Measurements from ENCODE around the gene A2M. TPM values are rescaled to one million over a fixed set of nuclear protein-coding genes. Genes with fewer than 3 reads are reported as not detected.
A peak's percentile ranks its signal among the peaks of the same experiment; 100 is the strongest.

A2M gene
- total RNA-seq, 1 donor from 2014 or later: 1.1 TPM

DNA sequence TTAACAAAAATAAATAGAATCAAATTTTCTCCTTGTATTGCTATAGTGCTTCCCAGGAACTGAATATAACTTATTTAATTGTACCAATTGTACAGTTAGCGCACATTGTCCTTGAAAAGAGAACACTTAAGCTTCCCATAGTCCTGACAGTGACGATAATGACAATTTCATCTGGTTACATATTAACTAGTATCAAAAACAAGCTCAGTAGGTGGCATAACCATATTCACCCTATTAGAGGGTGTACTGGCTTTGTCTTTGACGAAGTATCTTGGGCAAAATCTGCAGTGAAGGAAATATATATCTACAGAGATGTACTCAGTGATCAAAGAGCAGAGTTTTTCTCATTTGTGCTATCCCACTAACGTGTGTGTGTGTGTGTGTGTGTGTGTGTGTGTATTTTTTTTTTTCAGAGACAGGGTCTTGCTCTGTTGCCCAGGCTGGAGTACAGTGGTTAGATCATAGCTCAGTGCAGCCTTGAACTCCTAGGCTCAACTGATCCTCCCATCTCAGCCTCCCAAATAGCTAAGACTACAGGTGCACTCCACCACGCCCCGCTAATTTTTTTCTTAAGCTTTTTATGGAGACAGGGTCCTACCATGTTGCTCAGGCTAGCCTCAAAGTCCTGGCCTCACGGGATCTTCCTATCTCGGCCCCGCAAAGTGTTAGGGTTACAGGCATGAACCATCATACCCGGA lies 4.9 kb upstream of the A2M start:
- H3K27ac Mint-ChIP-seq: peak overlapping the region; percentile 57
- no peaks in the 10 kb centered on the region for H3K27me3 Mint-ChIP-seq
- no peak overlapping the region for H3K4me3 Mint-ChIP-seq (ENCODE audit: low read depth)
- H3K4me1 Mint-ChIP-seq (ENCODE audit: low read depth): peaks cover 30% of the 10 kb centered on the region
- no peak for DNase-seq (ENCODE audit: low spot score, unreplicated experiment)
- peaks cover 1% of the 10 kb centered on the region for H3K36me3 Mint-ChIP-seq (ENCODE audit: insufficient read depth)
- peaks cover 3% of the 10 kb centered on the region for H3K9me3 Mint-ChIP-seq (ENCODE audit: low read depth)
- TF ChIP-seq, protein P1, sequence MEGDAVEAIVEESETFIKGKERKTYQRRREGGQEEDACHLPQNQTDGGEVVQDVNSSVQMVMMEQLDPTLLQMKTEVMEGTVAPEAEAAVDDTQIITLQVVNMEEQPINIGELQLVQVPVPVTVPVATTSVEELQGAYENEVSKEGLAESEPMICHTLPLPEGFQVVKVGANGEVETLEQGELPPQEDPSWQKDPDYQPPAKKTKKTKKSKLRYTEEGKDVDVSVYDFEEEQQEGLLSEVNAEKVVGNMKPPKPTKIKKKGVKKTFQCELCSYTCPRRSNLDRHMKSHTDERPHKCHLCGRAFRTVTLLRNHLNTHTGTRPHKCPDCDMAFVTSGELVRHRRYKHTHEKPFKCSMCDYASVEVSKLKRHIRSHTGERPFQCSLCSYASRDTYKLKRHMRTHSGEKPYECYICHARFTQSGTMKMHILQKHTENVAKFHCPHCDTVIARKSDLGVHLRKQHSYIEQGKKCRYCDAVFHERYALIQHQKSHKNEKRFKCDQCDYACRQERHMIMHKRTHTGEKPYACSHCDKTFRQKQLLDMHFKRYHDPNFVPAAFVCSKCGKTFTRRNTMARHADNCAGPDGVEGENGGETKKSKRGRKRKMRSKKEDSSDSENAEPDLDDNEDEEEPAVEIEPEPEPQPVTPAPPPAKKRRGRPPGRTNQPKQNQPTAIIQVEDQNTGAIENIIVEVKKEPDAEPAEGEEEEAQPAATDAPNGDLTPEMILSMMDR (IDR thresholded peaks at IDR 0.05; ENCODE audit: unreplicated experiment): no peak

DNA sequence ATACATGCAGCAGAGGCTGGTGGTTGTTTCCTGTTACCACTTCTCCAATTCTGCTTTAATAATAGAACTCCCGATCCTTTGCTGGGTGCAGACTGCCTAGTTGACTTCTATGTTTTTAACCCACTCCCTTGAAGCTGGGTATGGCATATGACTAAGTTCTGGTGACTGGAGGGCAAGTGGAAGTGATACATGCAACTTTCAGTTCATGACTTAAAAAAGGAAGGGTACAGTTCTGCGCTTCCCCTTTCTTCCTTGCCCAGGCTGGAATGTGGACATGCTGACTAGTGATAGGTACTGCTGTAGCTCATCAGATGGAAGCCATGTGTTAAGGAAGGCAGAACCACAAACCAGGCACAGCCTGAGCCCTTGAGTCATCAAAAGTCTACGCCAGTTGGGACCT lies 2.4 kb upstream of the A2M start:
- Mint-ChIP-seq H3K4me3 (ENCODE audit: low read depth) (no peak overlapping the region), H3K27me3 (no peaks in the 10 kb centered on the region), H3K36me3 (ENCODE audit: insufficient read depth) (no peaks in the 10 kb centered on the region), H3K27ac (no peak overlapping the region), H3K4me1 (ENCODE audit: low read depth) (peaks cover 33% of the 10 kb centered on the region), H3K9me3 (ENCODE audit: low read depth) (no peaks in the 10 kb centered on the region)
- TF ChIP-seq, protein P1 (IDR thresholded peaks at IDR 0.05; ENCODE audit: unreplicated experiment): no peak
- no peak for DNase-seq (ENCODE audit: low spot score, unreplicated experiment)

DNA sequence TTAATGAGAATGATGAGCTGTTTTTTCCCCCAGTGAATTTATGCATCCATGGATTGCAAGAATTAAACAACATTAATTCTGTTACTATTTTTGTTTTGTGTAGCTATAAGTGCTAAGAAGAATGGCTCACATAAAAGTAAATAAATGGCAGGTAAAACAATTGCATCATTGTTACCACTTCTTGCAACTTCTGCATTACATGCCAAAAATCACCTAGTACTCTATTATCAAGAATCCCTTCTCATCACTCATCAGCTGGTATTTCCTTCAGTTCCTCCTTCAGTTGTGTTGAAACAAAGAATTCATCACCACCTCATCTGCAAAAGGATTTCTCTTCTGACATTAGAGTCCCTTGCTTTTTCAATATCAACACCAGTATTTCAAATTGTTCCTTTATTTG lies 773 bp downstream of the A2M start:
- no peak overlapping the region for H3K27ac Mint-ChIP-seq
- no peaks in the 10 kb centered on the region for H3K36me3 Mint-ChIP-seq (ENCODE audit: insufficient read depth)
- TF ChIP-seq, protein P1 (IDR thresholded peaks at IDR 0.05; ENCODE audit: unreplicated experiment): no peak
- H3K9me3 Mint-ChIP-seq (ENCODE audit: low read depth): no peaks in the 10 kb centered on the region
- no peak overlapping the region for H3K4me3 Mint-ChIP-seq (ENCODE audit: low read depth)
- peaks cover 14% of the 10 kb centered on the region for H3K4me1 Mint-ChIP-seq (ENCODE audit: low read depth)
- H3K27me3 Mint-ChIP-seq: peaks cover 4% of the 10 kb centered on the region
- DNase-seq (ENCODE audit: low spot score, unreplicated experiment): no peak

DNA sequence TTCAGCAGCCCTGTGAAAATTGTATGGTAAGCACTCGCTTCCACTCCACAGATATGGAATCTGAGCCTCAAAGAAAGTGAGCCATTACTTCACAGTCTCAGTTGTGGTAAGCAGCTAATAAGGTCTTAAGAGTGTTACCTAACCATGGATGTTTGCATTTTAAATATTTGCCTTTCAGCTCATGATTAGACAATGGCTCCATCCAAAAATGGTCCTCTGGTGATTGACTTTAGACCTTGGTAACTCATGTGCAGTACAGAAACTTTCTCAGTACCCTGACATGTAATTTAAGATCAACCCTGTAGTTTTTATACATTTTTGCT lies 1.8 kb downstream of the A2M start:
- peaks cover 4% of the 10 kb centered on the region for H3K27me3 Mint-ChIP-seq
- H3K4me1 Mint-ChIP-seq (ENCODE audit: low read depth): peaks cover 10% of the 10 kb centered on the region
- DNase-seq (ENCODE audit: low spot score, unreplicated experiment): no peak
- no peaks in the 10 kb centered on the region for H3K9me3 Mint-ChIP-seq (ENCODE audit: low read depth)
- TF ChIP-seq, protein P1 (IDR thresholded peaks at IDR 0.05; ENCODE audit: unreplicated experiment): no peak
- no peaks in the 10 kb centered on the region for H3K36me3 Mint-ChIP-seq (ENCODE audit: insufficient read depth)
- H3K4me3 Mint-ChIP-seq (ENCODE audit: low read depth): no peak overlapping the region
- no peak overlapping the region for H3K27ac Mint-ChIP-seq

DNA sequence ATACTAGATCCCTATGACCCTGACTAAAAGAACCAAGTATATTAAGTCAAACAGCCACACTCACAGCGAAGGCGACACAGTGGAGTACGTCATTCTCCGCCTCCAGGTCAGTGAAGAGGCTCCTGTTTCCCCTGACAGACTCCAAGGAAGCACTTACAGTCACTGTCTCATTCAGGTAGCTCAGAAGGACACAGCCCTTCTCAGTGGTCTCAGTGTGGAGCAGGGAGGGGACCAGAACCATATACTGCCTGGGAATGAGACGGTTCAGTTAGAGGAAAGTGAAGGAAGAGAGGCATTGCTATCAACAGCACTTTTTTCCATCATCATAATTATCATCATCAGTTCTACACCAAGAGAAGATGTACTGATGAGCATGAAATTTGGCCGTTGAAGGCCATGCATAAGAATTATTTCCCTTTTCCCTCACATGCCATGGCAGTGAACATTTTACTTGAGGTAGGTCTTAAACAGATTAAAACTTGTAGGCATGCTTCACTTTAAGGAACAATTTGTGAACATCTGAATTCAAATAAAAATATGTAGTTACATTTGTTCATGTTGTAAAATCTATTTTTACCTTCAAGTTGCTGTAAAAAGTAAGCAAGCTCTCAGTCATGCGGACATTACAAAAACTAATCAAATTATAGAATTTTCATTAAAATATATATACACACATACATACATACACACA lies 2.3 kb downstream of the A2M start:
- H3K4me3 Mint-ChIP-seq (ENCODE audit: low read depth): no peak overlapping the region
- peaks cover 8% of the 10 kb centered on the region for H3K4me1 Mint-ChIP-seq (ENCODE audit: low read depth)
- no peak for DNase-seq (ENCODE audit: low spot score, unreplicated experiment)
- H3K36me3 Mint-ChIP-seq (ENCODE audit: insufficient read depth): no peaks in the 10 kb centered on the region
- no peak overlapping the region for H3K27ac Mint-ChIP-seq
- peaks cover 4% of the 10 kb centered on the region for H3K27me3 Mint-ChIP-seq
- H3K9me3 Mint-ChIP-seq (ENCODE audit: low read depth): no peaks in the 10 kb centered on the region
- TF ChIP-seq, protein P1 (IDR thresholded peaks at IDR 0.05; ENCODE audit: unreplicated experiment): no peak
